ENCODE data around the gene CCR5. TPM values are rescaled to one million over a fixed set of nuclear protein-coding genes. Genes with fewer than 3 reads are reported as not detected.

The CCR5 gene
- total RNA-seq, 1 donor from 2014 or later, result not detected

DNA sequence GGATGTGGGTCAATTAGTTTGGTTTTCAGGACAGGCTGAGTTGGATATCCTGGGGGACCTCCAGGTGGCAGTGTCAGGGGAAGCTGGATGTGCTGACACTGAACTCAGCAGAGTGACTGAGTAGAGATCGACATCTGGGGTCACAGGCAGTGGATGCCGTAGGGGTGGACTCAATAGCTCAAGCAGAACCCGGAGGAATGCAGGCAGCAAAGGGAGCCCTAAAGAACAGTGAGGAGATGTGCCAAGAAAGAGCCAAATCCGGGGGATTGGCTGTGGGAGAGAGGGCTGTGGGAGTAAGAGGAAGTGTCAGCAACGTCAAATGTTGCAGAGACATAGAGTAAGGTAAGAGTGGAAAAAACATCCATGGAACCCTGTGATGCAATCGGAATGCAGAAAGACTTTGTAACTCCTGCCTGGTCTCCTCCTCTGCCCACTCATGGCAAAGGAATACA, 24.5 kb downstream of the CCR5 start:
- TF ChIP-seq CTCF (IDR thresholded peaks at IDR 0.05; ENCODE audit: unreplicated experiment), result no peak
- peaks cover 6% of the 10 kb centered on the region for H3K9me3 Mint-ChIP-seq (ENCODE audit: low read depth)
- H3K4me3 Mint-ChIP-seq (ENCODE audit: low read depth), result no peak overlapping the region
- H3K4me1 Mint-ChIP-seq (ENCODE audit: low read depth), result peaks cover 6% of the 10 kb centered on the region
- no peak for DNase-seq (ENCODE audit: low spot score, unreplicated experiment)
- H3K36me3 Mint-ChIP-seq (ENCODE audit: insufficient read depth), result no peaks in the 10 kb centered on the region
- H3K27ac Mint-ChIP-seq, result peak overlapping the region; percentile 53
- H3K27me3 Mint-ChIP-seq, result peaks cover 17% of the 10 kb centered on the region

GRCh38 chr3:46395766-46396530, 25.2 kb downstream of the CCR5 start:
- H3K27me3 Mint-ChIP-seq, result peaks cover 17% of the 10 kb centered on the region
- DNase-seq (ENCODE audit: low spot score, unreplicated experiment), result no peak
- H3K4me3 Mint-ChIP-seq (ENCODE audit: low read depth), result no peak overlapping the region
- H3K9me3 Mint-ChIP-seq (ENCODE audit: low read depth), result peaks cover 6% of the 10 kb centered on the region
- H3K27ac Mint-ChIP-seq, result no peak overlapping the region
- H3K36me3 Mint-ChIP-seq (ENCODE audit: insufficient read depth), result no peaks in the 10 kb centered on the region
- TF ChIP-seq CTCF (IDR thresholded peaks at IDR 0.05; ENCODE audit: unreplicated experiment), result no peak
- peaks cover 6% of the 10 kb centered on the region for H3K4me1 Mint-ChIP-seq (ENCODE audit: low read depth)

DNA sequence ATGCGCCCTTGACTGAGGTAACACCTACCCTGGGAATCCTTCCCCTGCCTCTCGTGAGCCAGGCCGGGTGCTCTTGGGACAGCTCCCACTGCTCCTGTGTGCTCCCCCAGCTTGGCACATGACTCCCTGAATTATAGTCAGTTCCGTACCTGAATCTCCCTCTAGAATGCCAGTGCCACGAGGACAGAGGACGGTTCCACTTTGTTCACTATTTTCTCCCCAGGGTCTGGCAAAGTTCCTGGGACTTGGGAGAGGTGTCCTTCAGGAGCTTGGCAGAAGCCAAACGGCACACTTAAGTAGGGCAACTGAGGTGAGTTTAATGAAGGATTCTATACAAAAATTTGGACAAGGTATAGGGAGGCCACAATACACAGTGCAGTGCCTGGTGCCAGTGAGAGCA, 26.4 kb downstream of the CCR5 start:
- peaks cover 17% of the 10 kb centered on the region for H3K27me3 Mint-ChIP-seq
- no peak overlapping the region for H3K4me3 Mint-ChIP-seq (ENCODE audit: low read depth)
- no peaks in the 10 kb centered on the region for H3K36me3 Mint-ChIP-seq (ENCODE audit: insufficient read depth)
- peaks cover 6% of the 10 kb centered on the region for H3K4me1 Mint-ChIP-seq (ENCODE audit: low read depth)
- no peak for TF ChIP-seq CTCF (IDR thresholded peaks at IDR 0.05; ENCODE audit: unreplicated experiment)
- DNase-seq (ENCODE audit: low spot score, unreplicated experiment), result no peak
- H3K27ac Mint-ChIP-seq, result no peak overlapping the region
- peaks cover 6% of the 10 kb centered on the region for H3K9me3 Mint-ChIP-seq (ENCODE audit: low read depth)

DNA sequence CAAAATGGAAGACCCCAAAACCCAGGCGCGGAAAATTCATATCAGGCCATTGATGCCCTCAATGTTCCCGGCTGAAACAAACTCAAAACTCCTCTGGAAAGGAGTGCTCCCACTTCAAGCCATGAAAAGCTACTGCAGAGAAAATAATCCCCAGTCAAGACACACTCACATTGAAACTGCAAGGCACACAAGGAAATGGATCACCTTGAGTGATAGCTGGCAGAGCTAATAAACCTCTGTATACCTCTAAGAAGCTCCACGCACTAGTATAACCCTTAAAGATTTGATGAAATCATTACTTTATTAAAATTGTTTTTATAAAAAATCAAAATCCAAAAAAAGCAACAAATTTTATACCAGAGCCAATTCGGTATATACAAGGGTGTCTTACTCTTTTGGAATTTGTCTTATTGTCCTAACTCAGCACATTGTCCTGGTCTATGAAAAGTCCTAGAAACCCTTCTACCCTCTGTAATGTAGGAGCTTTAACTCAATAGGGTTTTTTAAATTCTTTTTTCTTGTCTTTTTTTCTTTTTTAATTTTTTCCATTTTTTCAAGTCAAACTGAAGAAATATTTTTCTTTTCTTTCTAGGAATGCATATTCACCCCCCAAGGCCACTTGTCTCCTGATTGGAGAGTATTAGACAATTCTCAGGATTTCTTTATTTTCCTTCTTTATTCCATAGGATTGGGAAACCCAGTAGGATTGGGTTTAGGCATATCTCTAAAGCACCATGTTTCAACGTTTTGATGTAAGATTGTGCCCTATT, 27.6 kb downstream of the CCR5 start:
- no peak overlapping the region for H3K27ac Mint-ChIP-seq
- H3K4me1 Mint-ChIP-seq (ENCODE audit: low read depth), result no peaks in the 10 kb centered on the region
- H3K9me3 Mint-ChIP-seq (ENCODE audit: low read depth), result no peaks in the 10 kb centered on the region
- H3K36me3 Mint-ChIP-seq (ENCODE audit: insufficient read depth), result no peaks in the 10 kb centered on the region
- no peak overlapping the region for H3K4me3 Mint-ChIP-seq (ENCODE audit: low read depth)
- no peak for DNase-seq (ENCODE audit: low spot score, unreplicated experiment)
- no peak for TF ChIP-seq CTCF (IDR thresholded peaks at IDR 0.05; ENCODE audit: unreplicated experiment)
- peaks cover 17% of the 10 kb centered on the region for H3K27me3 Mint-ChIP-seq

DNA sequence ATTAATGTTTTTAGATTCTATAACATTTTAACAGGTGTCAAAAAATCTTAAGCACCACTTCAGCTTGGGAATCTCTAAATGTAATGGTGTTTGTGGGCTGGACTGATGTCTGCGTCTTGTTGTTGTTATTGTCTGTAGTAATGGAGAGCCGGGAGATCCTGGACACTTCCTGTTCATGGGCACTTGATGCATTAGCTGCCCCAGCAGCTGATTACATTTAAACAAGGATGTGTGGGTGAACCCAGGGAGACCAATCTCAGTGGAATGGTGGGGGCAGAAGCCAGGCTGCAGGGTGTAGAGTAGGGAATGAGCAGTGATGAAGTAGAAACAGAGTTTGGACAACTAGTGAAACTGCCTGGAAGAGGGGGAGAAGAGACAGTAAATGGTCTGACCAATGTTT, 28.4 kb downstream of the CCR5 start:
- no peak for TF ChIP-seq CTCF (IDR thresholded peaks at IDR 0.05; ENCODE audit: unreplicated experiment)
- Mint-ChIP-seq H3K36me3 (ENCODE audit: insufficient read depth) (no peaks in the 10 kb centered on the region), H3K27me3 (peaks cover 20% of the 10 kb centered on the region), H3K4me3 (ENCODE audit: low read depth) (no peak overlapping the region), H3K27ac (no peak overlapping the region), H3K9me3 (ENCODE audit: low read depth) (no peaks in the 10 kb centered on the region), H3K4me1 (ENCODE audit: low read depth) (no peaks in the 10 kb centered on the region)
- no peak for DNase-seq (ENCODE audit: low spot score, unreplicated experiment)

All from progenitor cell of endocrine pancreas (in vitro differentiated cells).